ENCODE measurements around the gene TMEM41A. TPM values are rescaled to one million over a fixed set of nuclear protein-coding genes. Genes with fewer than 3 reads are reported as not detected.
"Not testable (repeated sequence)": the region's sequence is repeated elsewhere in the genome, so short reads cannot be mapped to it uniquely, and the experiment has no call there.

Gene TMEM41A
- total and polyA plus RNA-seq, 7 donors = 3.0 to 10.4 (median 9.1) TPM

DNA sequence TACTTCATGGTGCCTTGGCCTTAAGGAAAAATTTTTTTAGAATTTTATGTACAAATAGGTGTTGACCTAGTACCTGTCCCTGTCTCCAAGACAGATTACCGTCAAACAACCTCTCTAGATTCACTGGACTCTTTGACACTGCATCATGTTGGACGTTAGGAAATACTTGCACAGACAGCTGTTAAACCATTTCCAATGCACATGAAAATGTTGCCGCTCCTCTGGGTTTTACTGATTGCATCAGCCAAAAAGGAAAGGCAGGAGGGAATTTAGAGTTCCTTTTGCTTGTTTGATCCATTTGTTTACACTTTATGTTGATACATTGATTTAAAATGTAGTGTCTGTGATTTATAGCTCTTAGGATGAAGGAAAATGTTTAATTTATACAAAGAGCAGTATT is 14.5 kb downstream of the TMEM41A start:
- 61 to 74% methylated on average over 3 of the region's 3 CpGs for WGBS, 2 donors
- H3K4me3 ChIP-seq = no peak overlapping the region
- H3K27ac ChIP-seq = no peak overlapping the region
- no peaks in the 10 kb centered on the region for H3K9me3 ChIP-seq
- no peak for DNase-seq
- no peaks in the 10 kb centered on the region for H3K4me1 ChIP-seq
- intact Hi-C loops (cut with DNase I) = no loop called here
- TF ChIP-seq POLR2A (IDR thresholded peaks at IDR 0.05) (no peak), POLR2AphosphoS5 (IDR thresholded peaks at IDR 0.05) (no peak)
- TF ChIP-seq, protein P1, sequence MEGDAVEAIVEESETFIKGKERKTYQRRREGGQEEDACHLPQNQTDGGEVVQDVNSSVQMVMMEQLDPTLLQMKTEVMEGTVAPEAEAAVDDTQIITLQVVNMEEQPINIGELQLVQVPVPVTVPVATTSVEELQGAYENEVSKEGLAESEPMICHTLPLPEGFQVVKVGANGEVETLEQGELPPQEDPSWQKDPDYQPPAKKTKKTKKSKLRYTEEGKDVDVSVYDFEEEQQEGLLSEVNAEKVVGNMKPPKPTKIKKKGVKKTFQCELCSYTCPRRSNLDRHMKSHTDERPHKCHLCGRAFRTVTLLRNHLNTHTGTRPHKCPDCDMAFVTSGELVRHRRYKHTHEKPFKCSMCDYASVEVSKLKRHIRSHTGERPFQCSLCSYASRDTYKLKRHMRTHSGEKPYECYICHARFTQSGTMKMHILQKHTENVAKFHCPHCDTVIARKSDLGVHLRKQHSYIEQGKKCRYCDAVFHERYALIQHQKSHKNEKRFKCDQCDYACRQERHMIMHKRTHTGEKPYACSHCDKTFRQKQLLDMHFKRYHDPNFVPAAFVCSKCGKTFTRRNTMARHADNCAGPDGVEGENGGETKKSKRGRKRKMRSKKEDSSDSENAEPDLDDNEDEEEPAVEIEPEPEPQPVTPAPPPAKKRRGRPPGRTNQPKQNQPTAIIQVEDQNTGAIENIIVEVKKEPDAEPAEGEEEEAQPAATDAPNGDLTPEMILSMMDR (IDR thresholded peaks at IDR 0.05) = no peak
- H3K27me3 ChIP-seq = no peaks in the 10 kb centered on the region
- peaks cover 0 to 69% (median 6%) of the 10 kb centered on the region in 4 donors for H3K36me3 ChIP-seq

DNA sequence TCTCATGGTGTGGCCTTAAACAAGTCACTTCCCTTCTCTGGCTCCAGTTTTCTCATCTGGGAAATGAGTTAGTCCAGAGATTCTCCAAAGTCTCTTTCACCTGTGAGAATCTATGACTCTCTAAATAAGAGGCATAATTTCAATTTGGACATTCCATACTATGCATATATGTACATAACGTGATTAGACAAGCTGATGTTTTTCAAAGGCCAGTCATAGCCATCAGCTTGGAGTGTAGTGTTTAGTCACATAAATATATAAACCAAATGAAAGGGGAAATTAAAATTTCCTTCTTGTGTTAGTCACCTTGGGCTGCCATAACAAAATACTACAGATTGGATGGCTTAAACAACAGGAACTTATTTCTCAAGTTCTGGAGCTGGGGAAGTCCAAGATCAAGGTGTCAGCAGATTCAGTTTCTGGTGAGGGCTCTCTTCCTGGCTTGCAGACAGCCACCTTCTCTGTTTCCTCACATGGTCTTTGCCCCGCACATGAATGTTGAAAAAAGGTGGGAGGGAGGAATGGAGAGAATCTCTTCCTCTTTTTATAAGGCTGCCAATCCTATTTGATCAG is 19.4 kb downstream of the TMEM41A start:
- no peak overlapping the region for H3K4me3 ChIP-seq
- no peak overlapping the region for H3K27ac ChIP-seq
- no peaks in the 10 kb centered on the region for H3K4me1 ChIP-seq
- WGBS, 2 donors = 93 to 94% methylated on average over 2 of the region's 2 CpGs
- H3K27me3 ChIP-seq = no peaks in the 10 kb centered on the region
- H3K9me3 ChIP-seq = no peaks in the 10 kb centered on the region
- peaks cover 0 to 68% (median 8%) of the 10 kb centered on the region in 4 donors for H3K36me3 ChIP-seq
- intact Hi-C loops (cut with DNase I) = no loop called here
- DNase-seq = no peak
- TF ChIP-seq POLR2A (IDR thresholded peaks at IDR 0.05) (no peak), EP300 (IDR thresholded peaks at IDR 0.05) (no peak), POLR2AphosphoS5 (IDR thresholded peaks at IDR 0.05) (no peak)
- TF ChIP-seq, protein P1 (IDR thresholded peaks at IDR 0.05) = no peak

DNA sequence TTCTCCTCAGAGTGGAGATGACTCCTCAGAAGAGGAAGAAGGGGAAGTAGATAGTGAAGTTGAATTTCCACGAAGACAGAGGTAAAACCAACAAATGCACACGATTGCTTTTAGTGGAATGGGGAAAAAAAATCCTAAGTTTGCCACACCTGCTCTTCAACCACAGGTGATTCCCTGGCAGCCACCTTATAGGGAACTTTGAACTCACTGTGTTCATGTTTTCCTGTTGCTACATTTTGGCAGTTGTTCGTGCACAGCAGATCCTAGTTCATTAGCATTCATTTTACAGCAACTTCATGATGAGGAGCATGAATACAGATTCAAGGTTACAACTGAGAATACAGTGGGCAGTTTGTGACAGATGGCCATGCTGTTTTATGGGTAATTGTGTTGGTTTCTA is 21.5 kb downstream of the TMEM41A start:
- intact Hi-C loops (cut with DNase I) = no loop called here

DNA sequence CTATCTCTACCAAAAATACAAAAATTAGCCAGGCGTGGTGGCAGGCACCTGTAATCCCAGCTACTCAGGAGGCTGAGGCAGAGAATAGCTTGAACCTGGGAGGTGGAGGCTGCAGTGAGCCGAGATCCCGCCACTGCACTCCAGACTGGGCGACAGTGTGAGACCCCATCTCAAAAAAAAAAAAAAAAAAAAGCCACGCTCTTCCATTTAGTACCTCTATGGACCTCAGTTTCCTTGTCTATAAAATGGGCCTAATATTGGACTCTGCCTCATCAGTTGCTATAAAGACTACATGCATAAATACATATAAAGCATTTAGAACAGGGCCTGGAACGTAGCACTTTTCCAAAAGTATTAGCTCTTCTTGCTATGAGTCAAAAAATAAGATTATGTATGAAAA is 23.9 kb downstream of the TMEM41A start:
- WGBS, 2 donors = 94 to 97% methylated on average over 6 of the region's 6 CpGs
- H3K9me3 ChIP-seq; H3K4me1 ChIP-seq; DNase-seq; H3K4me3 ChIP-seq; H3K27me3 ChIP-seq; H3K27ac ChIP-seq; intact Hi-C loops (cut with DNase I): not testable (repeated sequence)
- peaks cover 6 to 50% (median 10%) of the 10 kb centered on the region in 4 donors for H3K36me3 ChIP-seq

More for the DNA sequence above, 21.5 kb downstream of the TMEM41A start:
- no peak for DNase-seq
- Histone ChIP-seq H3K36me3 (peaks cover 6 to 67% (median 14%) of the 10 kb centered on the region in 4 donors), H3K4me1 (no peaks in the 10 kb centered on the region), H3K27ac (no peak overlapping the region), H3K27me3 (no peaks in the 10 kb centered on the region), H3K4me3 (no peak overlapping the region), H3K9me3 (no peaks in the 10 kb centered on the region)
- no peak for TF ChIP-seq POLR2A (IDR thresholded peaks at IDR 0.05)
- TF ChIP-seq, protein P1 (IDR thresholded peaks at IDR 0.05) = no peak
- no peak for TF ChIP-seq POLR2AphosphoS5 (IDR thresholded peaks at IDR 0.05)
- TF ChIP-seq EP300 (IDR thresholded peaks at IDR 0.05) = no peak
- WGBS, 2 donors = 22 to 66% methylated on average over 3 of the region's 3 CpGs

DNA sequence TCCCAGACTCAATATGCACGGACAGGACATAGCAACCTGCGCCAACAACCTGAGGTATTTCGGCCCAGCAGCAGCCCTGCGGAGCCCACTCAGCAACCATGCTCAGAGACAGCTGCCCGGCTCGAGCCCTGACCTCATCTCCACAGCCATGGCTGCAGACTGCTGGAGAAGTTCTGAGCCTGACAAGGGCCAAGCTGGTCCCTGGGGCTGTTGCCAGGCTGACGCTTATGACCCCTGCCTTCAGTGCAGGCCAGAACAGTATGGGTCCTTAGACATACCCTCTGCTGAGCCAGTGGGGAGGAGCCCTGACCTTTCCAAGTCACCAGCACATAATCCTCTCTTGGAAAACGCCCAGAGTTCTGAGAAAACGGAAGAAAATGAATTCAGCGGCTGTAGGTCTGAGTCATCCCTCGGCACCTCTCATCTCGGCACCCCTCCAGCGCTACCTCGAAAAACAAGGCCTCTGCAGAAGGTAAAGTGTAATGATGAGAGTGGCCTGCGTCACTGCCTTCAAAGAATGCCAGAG is 25.5 kb downstream of the TMEM41A start:
- Histone ChIP-seq H3K4me3 (no peak overlapping the region), H3K4me1 (no peaks in the 10 kb centered on the region), H3K27me3 (no peaks in the 10 kb centered on the region), H3K36me3 (peaks cover 6 to 66% (median 10%) of the 10 kb centered on the region in 4 donors), H3K27ac (no peak overlapping the region), H3K9me3 (no peaks in the 10 kb centered on the region)
- WGBS, 2 donors = 95 to 96% methylated on average over 15 of the region's 15 CpGs
- TF ChIP-seq, protein P1 (IDR thresholded peaks at IDR 0.05) = no peak
- TF ChIP-seq EP300 (IDR thresholded peaks at IDR 0.05) (no peak), POLR2AphosphoS5 (IDR thresholded peaks at IDR 0.05) (no peak), POLR2A (IDR thresholded peaks at IDR 0.05) (no peak)
- no peak for DNase-seq
- intact Hi-C loops (cut with DNase I) = no loop called here

Data from sigmoid colon (tissue), 7 donors.